Amniotic stem cell (primary cell): ENCODE results near the gene CTNNA2.

ENCODE experiments used
- DNase-seq: peaks from one replicate; lab custom pipeline; 2025; lab: John Stamatoyannopoulos, UW

The CTNNA2 gene

GRCh38 chr2:79512442-79513401, at the start of gene CTNNA2:
Gene CTNNA2, plus strand, starts transcription at chr2:79513051.
- no peak for DNase-seq

- no peak for DNase-seq
Measured at GRCh38 chr2:79487399-79487798, 25.5 kb upstream of the CTNNA2 start.

- no peak for DNase-seq
Measured at GRCh38 chr2:79511320-79511951, 1.4 kb upstream of the CTNNA2 start.

GRCh38 chr2:79513711-79514110, 860 bp downstream of the CTNNA2 start:
- no peak for DNase-seq

GRCh38 chr2:79529636-79530035, 16.8 kb downstream of the CTNNA2 start:
- DNase-seq = no peak

- no peak for DNase-seq
Measured at GRCh38 chr2:79530443-79530842, 17.6 kb downstream of the CTNNA2 start.

GRCh38 chr2:79547568-79547967, 34.7 kb downstream of the CTNNA2 start:
- no peak for DNase-seq

- no peak for DNase-seq
Measured at GRCh38 chr2:79552653-79553052, 39.8 kb downstream of the CTNNA2 start.

GRCh38 chr2:79554899-79555298, 42.0 kb downstream of the CTNNA2 start:
- DNase-seq = no peak

GRCh38 chr2:79564065-79564464, 51.2 kb downstream of the CTNNA2 start:
- no peak for DNase-seq

GRCh38 chr2:79569048-79569447, 56.2 kb downstream of the CTNNA2 start:
- DNase-seq = no peak

- DNase-seq = no peak
Measured at GRCh38 chr2:79573895-79574674, 61.2 kb downstream of the CTNNA2 start.

- no peak for DNase-seq
Measured at GRCh38 chr2:79576451-79576850, 63.6 kb downstream of the CTNNA2 start.

GRCh38 chr2:79578952-79579351, 66.1 kb downstream of the CTNNA2 start:
- DNase-seq = no peak

GRCh38 chr2:79580175-79580574, 67.3 kb downstream of the CTNNA2 start:
- no peak for DNase-seq

GRCh38 chr2:79585701-79586433, 73.0 kb downstream of the CTNNA2 start:
- no peak for DNase-seq

GRCh38 chr2:79591281-79591680, 78.4 kb downstream of the CTNNA2 start:
- DNase-seq = no peak

GRCh38 chr2:79593237-79593867, 80.5 kb downstream of the CTNNA2 start:
- DNase-seq = no peak

GRCh38 chr2:79596403-79596802, 83.6 kb downstream of the CTNNA2 start:
- DNase-seq = no peak

GRCh38 chr2:79604748-79605147, 91.9 kb downstream of the CTNNA2 start:
- no peak for DNase-seq

- DNase-seq = no peak
Measured at GRCh38 chr2:79611448-79612016, 98.7 kb downstream of the CTNNA2 start.
